ENCODE measurements around the gene RRP15.

The RRP15 gene

GRCh38 chr1:218298398-218298797 lies 13.3 kb downstream of the RRP15 start:
- Histone ChIP-seq H2AFZ (ENCODE audit: low read depth) (no peak overlapping the region), H3K4me1 (ENCODE audit: low read depth, poor library complexity, severe bottlenecking) (peaks cover 44% of the 10 kb centered on the region), H4K20me1 (ENCODE audit: insufficient read depth) (peaks cover 15% of the 10 kb centered on the region; the same call in 1 of the 2 replicates), H3K4me3 (IDR thresholded peaks at IDR 0.05; ENCODE audit: insufficient read depth, low read depth, low read length) (no peak overlapping the region), H3K36me3 (ENCODE audit: insufficient read depth) (no peaks in the 10 kb centered on the region), H3K4me2 (no peak overlapping the region), H3K79me2 (ENCODE audit: insufficient read depth, low read depth) (peaks cover 64% of the 10 kb centered on the region; the same call in 1 of the 2 replicates), H3K27ac (no peak overlapping the region), H3K9ac (no peak overlapping the region), H3K27me3 (ENCODE audit: insufficient read depth, low read depth) (no peaks in the 10 kb centered on the region)
- TF ChIP-seq, protein P1, sequence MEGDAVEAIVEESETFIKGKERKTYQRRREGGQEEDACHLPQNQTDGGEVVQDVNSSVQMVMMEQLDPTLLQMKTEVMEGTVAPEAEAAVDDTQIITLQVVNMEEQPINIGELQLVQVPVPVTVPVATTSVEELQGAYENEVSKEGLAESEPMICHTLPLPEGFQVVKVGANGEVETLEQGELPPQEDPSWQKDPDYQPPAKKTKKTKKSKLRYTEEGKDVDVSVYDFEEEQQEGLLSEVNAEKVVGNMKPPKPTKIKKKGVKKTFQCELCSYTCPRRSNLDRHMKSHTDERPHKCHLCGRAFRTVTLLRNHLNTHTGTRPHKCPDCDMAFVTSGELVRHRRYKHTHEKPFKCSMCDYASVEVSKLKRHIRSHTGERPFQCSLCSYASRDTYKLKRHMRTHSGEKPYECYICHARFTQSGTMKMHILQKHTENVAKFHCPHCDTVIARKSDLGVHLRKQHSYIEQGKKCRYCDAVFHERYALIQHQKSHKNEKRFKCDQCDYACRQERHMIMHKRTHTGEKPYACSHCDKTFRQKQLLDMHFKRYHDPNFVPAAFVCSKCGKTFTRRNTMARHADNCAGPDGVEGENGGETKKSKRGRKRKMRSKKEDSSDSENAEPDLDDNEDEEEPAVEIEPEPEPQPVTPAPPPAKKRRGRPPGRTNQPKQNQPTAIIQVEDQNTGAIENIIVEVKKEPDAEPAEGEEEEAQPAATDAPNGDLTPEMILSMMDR (conservative IDR thresholded peaks at IDR 0.05; ENCODE audit: low read depth, low read length): no peak

- peaks cover 54% of the 10 kb centered on the region for H3K4me1 ChIP-seq (ENCODE audit: low read depth, poor library complexity, severe bottlenecking)
- H3K9ac ChIP-seq: no peak overlapping the region
- H3K4me3 ChIP-seq (IDR thresholded peaks at IDR 0.05; ENCODE audit: insufficient read depth, low read depth, low read length): no peak overlapping the region
- no peak overlapping the region for H2AFZ ChIP-seq (ENCODE audit: low read depth)
- no peak overlapping the region for H3K4me2 ChIP-seq
- H3K36me3 ChIP-seq (ENCODE audit: insufficient read depth): no peaks in the 10 kb centered on the region
- peaks cover 54% of the 10 kb centered on the region; the same call in 1 of the 2 replicates for H3K79me2 ChIP-seq (ENCODE audit: insufficient read depth, low read depth)
- TF ChIP-seq, protein P1 (conservative IDR thresholded peaks at IDR 0.05; ENCODE audit: low read depth, low read length): peak; percentile 62
- H4K20me1 ChIP-seq (ENCODE audit: insufficient read depth): peaks cover 15% of the 10 kb centered on the region; the same call in 1 of the 2 replicates
- H3K27ac ChIP-seq: no peak overlapping the region
- H3K27me3 ChIP-seq (ENCODE audit: insufficient read depth, low read depth): no peaks in the 10 kb centered on the region
Measured at GRCh38 chr1:218299416-218299815, 14.3 kb downstream of the RRP15 start.

- Histone ChIP-seq H4K20me1 (ENCODE audit: insufficient read depth) (peaks cover 15% of the 10 kb centered on the region; the same call in 1 of the 2 replicates), H3K4me2 (no peak overlapping the region), H3K27me3 (ENCODE audit: insufficient read depth, low read depth) (no peaks in the 10 kb centered on the region), H3K79me2 (ENCODE audit: insufficient read depth, low read depth) (peaks cover 41% of the 10 kb centered on the region; the same call in 1 of the 2 replicates), H2AFZ (ENCODE audit: low read depth) (no peak overlapping the region), H3K9ac (no peak overlapping the region), H3K4me3 (IDR thresholded peaks at IDR 0.05; ENCODE audit: insufficient read depth, low read depth, low read length) (no peak overlapping the region), H3K27ac (no peak overlapping the region), H3K4me1 (ENCODE audit: low read depth, poor library complexity, severe bottlenecking) (peaks cover 72% of the 10 kb centered on the region), H3K36me3 (ENCODE audit: insufficient read depth) (no peaks in the 10 kb centered on the region)
- TF ChIP-seq, protein P1 (conservative IDR thresholded peaks at IDR 0.05; ENCODE audit: low read depth, low read length): no peak
Measured at GRCh38 chr1:218301217-218301616, 16.1 kb downstream of the RRP15 start.

DNA sequence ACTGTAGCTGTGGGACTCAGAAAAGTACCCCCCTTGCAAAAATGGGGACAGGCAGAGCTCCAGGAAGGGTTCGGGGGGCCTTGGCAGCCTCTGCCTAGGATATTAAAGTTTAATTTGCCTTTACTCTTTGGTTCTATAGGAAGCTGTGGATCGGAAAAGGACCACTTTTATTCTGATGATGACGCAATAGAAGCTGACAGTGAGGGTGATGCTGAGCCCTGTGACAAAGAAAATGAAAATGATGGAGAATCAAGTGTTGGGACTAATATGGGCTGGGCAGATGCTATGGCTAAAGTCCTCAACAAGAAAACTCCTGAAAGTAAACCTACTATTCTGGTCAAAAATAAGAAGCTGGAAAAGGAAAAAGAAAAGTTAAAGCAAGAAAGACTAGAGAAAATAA lies 17.1 kb downstream of the RRP15 start:
- Histone ChIP-seq H4K20me1 (ENCODE audit: insufficient read depth) (peaks cover 15% of the 10 kb centered on the region; the same call in 1 of the 2 replicates), H3K9ac (no peak overlapping the region), H3K4me2 (no peak overlapping the region), H3K27me3 (ENCODE audit: insufficient read depth, low read depth) (no peaks in the 10 kb centered on the region), H3K4me1 (ENCODE audit: low read depth, poor library complexity, severe bottlenecking) (peaks cover 81% of the 10 kb centered on the region), H3K79me2 (ENCODE audit: insufficient read depth, low read depth) (peaks cover 48% of the 10 kb centered on the region; the same call in 1 of the 2 replicates), H3K4me3 (IDR thresholded peaks at IDR 0.05; ENCODE audit: insufficient read depth, low read depth, low read length) (no peak overlapping the region), H3K36me3 (ENCODE audit: insufficient read depth) (no peaks in the 10 kb centered on the region), H3K27ac (no peak overlapping the region), H2AFZ (ENCODE audit: low read depth) (no peak overlapping the region)
- TF ChIP-seq, protein P1 (conservative IDR thresholded peaks at IDR 0.05; ENCODE audit: low read depth, low read length): no peak
